ENCODE results near the gene MICAL3. TPM values are rescaled to one million over a fixed set of nuclear protein-coding genes. Genes with fewer than 3 reads are reported as not detected.
"Not testable (repeated sequence)": the region's sequence is repeated elsewhere in the genome, so short reads cannot be mapped to it uniquely, and the experiment has no call there.

The MICAL3 gene
- total RNA-seq, 2 donors from 2014 or later = 33.6 to 34.0 TPM

DNA sequence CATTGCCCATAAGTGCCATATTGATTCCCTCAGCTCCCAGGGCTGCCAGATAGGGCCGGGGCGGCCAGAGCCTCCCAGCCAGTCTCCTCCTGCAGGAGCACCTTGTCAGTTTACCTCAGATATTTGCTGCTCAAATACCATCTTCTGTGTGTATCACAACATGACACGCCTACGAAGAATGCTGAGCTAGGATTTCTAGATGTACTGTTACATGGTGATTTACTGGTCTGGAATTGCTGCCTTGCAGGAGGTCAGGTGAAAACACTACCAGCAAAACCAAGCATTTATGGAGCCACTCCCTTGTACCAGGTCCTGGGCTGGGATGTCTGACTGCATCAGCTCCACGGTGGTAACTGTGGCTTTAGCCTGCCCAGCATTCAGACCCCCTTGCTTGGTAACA is 11.8 kb downstream of the MICAL3 start:
- Histone ChIP-seq H3K36me3 (replicated peaks in 1 of 2; ENCODE audit: insufficient read depth in 1 of 2, low read depth in 2 of 2) (no peaks in the 10 kb centered on the region), H3K4me1 (no peaks in the 10 kb centered on the region), H3K27ac (no peak overlapping the region), H3K9me3 (no peaks in the 10 kb centered on the region), H3K4me3 (no peak overlapping the region), H3K27me3 (no peaks in the 10 kb centered on the region)
- no peak for TF ChIP-seq POLR2A (IDR thresholded peaks at IDR 0.05)
- TF ChIP-seq, protein P1, sequence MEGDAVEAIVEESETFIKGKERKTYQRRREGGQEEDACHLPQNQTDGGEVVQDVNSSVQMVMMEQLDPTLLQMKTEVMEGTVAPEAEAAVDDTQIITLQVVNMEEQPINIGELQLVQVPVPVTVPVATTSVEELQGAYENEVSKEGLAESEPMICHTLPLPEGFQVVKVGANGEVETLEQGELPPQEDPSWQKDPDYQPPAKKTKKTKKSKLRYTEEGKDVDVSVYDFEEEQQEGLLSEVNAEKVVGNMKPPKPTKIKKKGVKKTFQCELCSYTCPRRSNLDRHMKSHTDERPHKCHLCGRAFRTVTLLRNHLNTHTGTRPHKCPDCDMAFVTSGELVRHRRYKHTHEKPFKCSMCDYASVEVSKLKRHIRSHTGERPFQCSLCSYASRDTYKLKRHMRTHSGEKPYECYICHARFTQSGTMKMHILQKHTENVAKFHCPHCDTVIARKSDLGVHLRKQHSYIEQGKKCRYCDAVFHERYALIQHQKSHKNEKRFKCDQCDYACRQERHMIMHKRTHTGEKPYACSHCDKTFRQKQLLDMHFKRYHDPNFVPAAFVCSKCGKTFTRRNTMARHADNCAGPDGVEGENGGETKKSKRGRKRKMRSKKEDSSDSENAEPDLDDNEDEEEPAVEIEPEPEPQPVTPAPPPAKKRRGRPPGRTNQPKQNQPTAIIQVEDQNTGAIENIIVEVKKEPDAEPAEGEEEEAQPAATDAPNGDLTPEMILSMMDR (IDR thresholded peaks at IDR 0.05) = no peak
- intact Hi-C loops (cut with DNase I) = no loop called here
- 87 to 100% methylated on average over 4 to 5 of the region's 5 CpGs for WGBS, 2 donors
- DNase-seq (no peak), ATAC-seq (no peak)

DNA sequence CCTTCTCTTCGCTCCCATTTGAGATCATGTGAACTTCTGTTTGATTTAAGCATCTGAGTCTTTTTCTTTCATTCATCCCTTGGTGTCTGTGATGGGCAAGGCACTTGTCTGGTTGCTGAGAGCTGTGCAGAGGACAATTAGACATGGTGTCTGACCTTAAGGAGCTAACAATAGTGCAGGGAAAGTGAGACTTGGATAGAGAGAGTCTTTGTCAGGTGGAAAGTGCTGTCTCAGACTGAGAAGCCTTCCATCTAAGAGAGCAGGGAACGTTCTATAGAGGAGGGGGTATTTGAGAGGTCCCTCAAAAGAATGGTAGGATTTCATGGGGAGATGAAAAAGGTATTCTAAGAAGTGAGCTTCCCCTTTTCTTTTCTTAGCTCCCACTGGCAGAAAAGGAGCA is 14.1 kb downstream of the MICAL3 start:
- ATAC-seq = no peak
- Histone ChIP-seq H3K9me3 (no peaks in the 10 kb centered on the region), H3K27me3 (no peaks in the 10 kb centered on the region), H3K27ac (no peak overlapping the region), H3K4me3 (no peak overlapping the region), H3K36me3 (replicated peaks in 1 of 2; ENCODE audit: insufficient read depth in 1 of 2, low read depth in 2 of 2) (no peaks in the 10 kb centered on the region), H3K4me1 (no peaks in the 10 kb centered on the region)
- TF ChIP-seq, protein P1 (IDR thresholded peaks at IDR 0.05) = no peak
- TF ChIP-seq POLR2A (IDR thresholded peaks at IDR 0.05) = no peak
- intact Hi-C loops (cut with DNase I) = no loop called here
- WGBS, 2 donors = 89 to 93% methylated on average over 2 of the region's 2 CpGs
- DNase-seq = no peak

- Histone ChIP-seq H3K27me3 (no peaks in the 10 kb centered on the region), H3K9me3 (no peaks in the 10 kb centered on the region), H3K36me3 (replicated peaks in 1 of 2; ENCODE audit: insufficient read depth in 1 of 2, low read depth in 2 of 2) (no peaks in the 10 kb centered on the region), H3K27ac (no peak overlapping the region), H3K4me1 (no peaks in the 10 kb centered on the region), H3K4me3 (no peak overlapping the region)
- ATAC-seq (no peak), DNase-seq (no peak)
- WGBS, 2 donors = 93 to 95% methylated on average over 4 of the region's 4 CpGs
- no peak for TF ChIP-seq POLR2A (IDR thresholded peaks at IDR 0.05)
- TF ChIP-seq, protein P1 (IDR thresholded peaks at IDR 0.05) = no peak
- intact Hi-C loops (cut with DNase I) = no loop called here
Measured at GRCh38 chr22:18008136-18008535, 16.2 kb downstream of the MICAL3 start.

- H3K27me3 ChIP-seq = no peaks in the 10 kb centered on the region
- no peaks in the 10 kb centered on the region for H3K36me3 ChIP-seq (replicated peaks in 1 of 2; ENCODE audit: insufficient read depth in 1 of 2, low read depth in 2 of 2)
- 57 to 64% methylated on average over 8 of the region's 8 CpGs for WGBS, 2 donors
- peak overlapping the region in 2 of 4 donors; percentile 43 to 57 for H3K27ac ChIP-seq
- no peak for DNase-seq
- TF ChIP-seq POLR2A (IDR thresholded peaks at IDR 0.05) = no peak
- TF ChIP-seq, protein P1 (IDR thresholded peaks at IDR 0.05) = no peak
- H3K4me3 ChIP-seq = no peak overlapping the region
- intact Hi-C loops (cut with DNase I) = no loop called here
- no peak for ATAC-seq
- H3K4me1 ChIP-seq = peaks cover 4% of the 10 kb centered on the region
- no peaks in the 10 kb centered on the region for H3K9me3 ChIP-seq
Measured at GRCh38 chr22:18005201-18005926, 19.0 kb downstream of the MICAL3 start.

DNA sequence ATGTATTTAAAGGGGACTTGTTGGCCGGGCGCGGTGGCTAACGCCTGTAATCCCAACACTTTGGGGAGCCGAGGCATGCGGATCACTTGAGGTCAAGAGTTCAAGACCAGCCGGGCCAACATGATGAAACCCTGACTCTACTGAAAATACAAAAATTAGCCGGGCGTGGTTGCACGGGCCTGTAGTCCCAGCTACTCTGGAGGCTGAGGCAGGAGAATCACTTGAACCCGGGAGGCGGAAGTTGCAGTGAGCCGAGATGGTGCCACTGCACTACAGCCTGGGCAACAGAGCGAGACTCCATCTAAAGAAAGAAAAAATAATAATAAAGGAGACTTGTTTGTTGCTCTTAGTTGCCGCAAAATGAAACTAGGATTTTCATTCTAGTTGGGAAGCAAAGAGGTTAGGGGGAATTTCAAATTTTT is 22.5 kb downstream of the MICAL3 start:
- Histone ChIP-seq H3K27ac (peak overlapping the region in 3 of 4 donors; percentile 89 to 99 (median 92)), H3K4me1 (peaks cover 27% of the 10 kb centered on the region)
- H3K27me3 ChIP-seq; intact Hi-C loops (cut with DNase I); H3K36me3 ChIP-seq (replicated peaks in 1 of 2; ENCODE audit: insufficient read depth in 1 of 2, low read depth in 2 of 2); H3K9me3 ChIP-seq; ATAC-seq; DNase-seq; H3K4me3 ChIP-seq: not testable (repeated sequence)
- 37 to 48% methylated on average over 15 of the region's 15 CpGs for WGBS, 2 donors
